B cell (primary cell): ENCODE results near the gene CBLN3.

Experiments used
- CTCF ChIP-seq: fragments of 200-600 bp; IDR thresholded peaks from one replicate; pipeline ENCODE4 v1.8.0; 2022; ENCODE audit warnings: antibody characterized with exemption, mild to moderate bottlenecking
- EZH2 ChIP-seq: IDR thresholded peaks from 2 replicates; pipeline ENCODE4 v1.6.1; 2012; ENCODE audit warnings: borderline replicate concordance, low read depth, mild to moderate bottlenecking, moderate library complexity, low read length; ENCODE audit not compliant: insufficient read depth, poor library complexity, severe bottlenecking

DNA sequence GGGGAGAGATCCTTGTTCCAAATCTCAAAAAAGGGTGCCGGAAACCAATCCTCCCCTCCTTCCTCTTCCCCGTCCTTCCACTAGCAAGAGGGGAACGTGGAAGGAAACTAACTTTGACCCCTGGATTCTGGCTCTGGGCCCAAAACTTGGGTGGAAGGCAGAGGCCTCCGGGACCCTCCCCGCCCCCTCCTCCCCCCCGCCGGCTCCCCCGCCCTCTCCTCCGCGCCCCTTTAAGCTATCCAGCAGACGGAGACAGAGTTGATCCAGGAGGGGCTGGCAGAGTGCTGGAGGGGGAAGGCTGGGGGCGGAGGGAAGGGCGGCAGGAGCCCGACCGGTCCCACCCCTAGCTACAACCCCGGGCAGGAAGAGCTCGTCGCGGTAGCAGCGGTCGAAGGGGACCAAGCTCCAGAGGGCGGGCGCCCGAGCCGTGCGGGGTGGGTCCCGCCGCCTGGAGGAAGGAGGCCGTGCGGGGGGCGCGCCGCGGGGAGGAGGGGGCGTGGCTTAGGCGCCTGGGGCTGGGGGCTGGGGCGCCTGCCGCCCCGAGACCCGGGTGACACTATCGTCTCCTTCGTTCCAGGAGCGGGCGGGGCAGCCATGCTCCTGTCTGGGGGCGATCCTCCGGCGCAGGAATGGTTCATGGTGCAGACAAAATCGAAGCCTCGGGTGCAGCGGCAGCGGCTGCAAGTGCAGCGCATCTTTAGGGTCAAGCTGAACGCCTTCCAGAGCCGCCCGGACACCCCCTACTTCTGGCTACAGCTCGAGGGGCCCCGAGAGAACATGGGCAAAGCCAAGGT is 30.6 kb downstream of the CBLN3 start, which contains the start of gene NYNRIN:
- no peak for TF ChIP-seq CTCF
- no peak for TF ChIP-seq EZH2
